DOHH2 (cell line): ENCODE results near the gene SLC17A9.

Experiments used
- CTCF ChIP-seq: fragments of 200-600 bp; sonication (generic); IDR thresholded peaks from one replicate; pipeline ENCODE4 v1.5.1; 2014; ENCODE audit warnings: antibody characterized with exemption, mild to moderate bottlenecking, low read depth, low read length; ENCODE audit not compliant: poor library complexity, severe bottlenecking
- EZH2phosphoT487 ChIP-seq: fragments of 200-600 bp; sonication (generic); IDR thresholded peaks from 2 replicates; pipeline ENCODE4 v1.6.1; 2017; ENCODE audit warnings: borderline replicate concordance, mild to moderate bottlenecking, antibody characterized with exemption, low read length, moderate library complexity, mixed read lengths

GRCh38 chr20:62989201-62989601 lies 36.7 kb downstream of the SLC17A9 start:
- no peak for TF ChIP-seq CTCF
- no peak for TF ChIP-seq EZH2phosphoT487
